Activated CD4-positive, alpha-beta memory T cell treated with anti-CD3 and anti-CD28 coated beads, Interleukin-2, amount 10 ng/mL, durations not matched to agents 7 days and 5 days (primary cell): Measurements from ENCODE around the gene NDST1. TPM values are rescaled to one million over a fixed set of nuclear protein-coding genes. Genes with fewer than 3 reads are reported as not detected.

Experiments used
- CTCF ChIA-PET: fragments of 350-600 bp; sonication (Branson Sonifier 250); formaldehyde crosslinking; loops from one replicate; lab custom pipeline; 2021; ENCODE audit warnings: antibody characterized with exemption, inconsistent platforms; lab: Charles Lee
- POLR2A ChIA-PET: fragments of 350-600 bp; sonication (Branson Sonifier 250); formaldehyde crosslinking; loops from one replicate; lab custom pipeline; 2021; ENCODE audit warnings: antibody characterized with exemption; lab: Charles Lee
- DNase-seq: peaks from one replicate; pipeline ENCODE4 v3.0.0-alpha.2; 2020
- H3K27ac Mint-ChIP-seq: one replicate; pipeline ENCODE4 v1.8.0; 2021; ENCODE audit warnings: mild to moderate bottlenecking, mixed read lengths
- H3K27me3 Mint-ChIP-seq: one replicate; pipeline ENCODE4 v1.8.0; 2021; ENCODE audit warnings: mixed read lengths
- H3K36me3 Mint-ChIP-seq: one replicate; pipeline ENCODE4 v1.8.0; 2021; ENCODE audit warnings: low read depth, mixed read lengths
- H3K4me1 Mint-ChIP-seq: one replicate; pipeline ENCODE4 v1.8.0; 2021; ENCODE audit warnings: mixed read lengths
- H3K4me3 Mint-ChIP-seq: one replicate; pipeline ENCODE4 v1.8.0; 2021; ENCODE audit warnings: mild to moderate bottlenecking, mixed read lengths
- H3K9me3 Mint-ChIP-seq: one replicate; pipeline ENCODE4 v1.8.0; 2021; ENCODE audit warnings: mixed read lengths
- total RNA-seq, 2 experiments: library from RNA; stranded (reverse); gene quantifications; one replicate each; pipeline ENCODE4 v1.2.3, GENCODE V29; 2021

Gene NDST1
- total RNA-seq, 2 experiments from 2014 or later: 0.13 to 0.18 TPM

DNA sequence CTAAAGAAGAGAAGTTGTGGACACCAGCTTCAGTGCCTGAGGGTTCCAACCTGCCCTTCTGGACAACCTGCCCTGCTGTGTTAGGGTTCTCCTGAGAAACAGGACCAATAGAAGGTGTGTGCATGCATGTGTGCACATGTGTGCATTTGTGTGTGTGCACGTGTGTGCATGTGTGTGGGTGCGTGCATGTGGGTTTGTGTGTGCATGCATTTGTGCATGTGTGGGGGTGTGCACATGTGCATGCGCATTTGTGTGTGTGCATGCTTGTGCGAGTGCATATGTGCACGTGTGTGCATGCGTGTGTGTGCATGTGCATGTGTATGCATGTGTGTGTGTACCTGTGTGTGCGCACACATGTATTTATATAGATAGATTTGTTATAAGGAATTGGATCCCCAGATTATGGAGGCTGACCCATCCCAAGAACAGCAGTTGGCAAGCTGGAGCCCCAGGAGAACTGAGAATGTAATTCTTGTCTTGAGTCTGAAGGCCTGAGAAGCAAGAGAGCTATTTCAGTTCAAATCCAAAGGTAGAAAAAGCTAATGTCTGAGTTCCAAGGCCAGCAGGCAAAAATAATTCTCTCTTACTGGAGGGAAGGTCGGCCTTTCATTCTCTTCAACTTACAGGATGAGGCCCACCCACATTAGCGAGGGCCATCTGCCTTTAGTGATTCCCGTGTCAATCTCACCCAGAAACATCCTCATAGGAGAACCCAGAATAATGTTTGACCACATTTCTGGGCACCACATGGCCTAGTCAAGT is 69.6 kb downstream of the NDST1 start:
- ChIA-PET CTCF (interaction anchor here (1.1 kb wide), 1 partner anchor 21 kb away, joined by 4 read pairs; no protein-coding TSS in a partner anchor), POLR2A (no interaction called here)
- no peaks in the 10 kb centered on the region for H3K36me3 Mint-ChIP-seq
- no peaks in the 10 kb centered on the region for H3K4me1 Mint-ChIP-seq
- H3K9me3 Mint-ChIP-seq: no peaks in the 10 kb centered on the region
- no peak overlapping the region for H3K27ac Mint-ChIP-seq
- peaks cover 11% of the 10 kb centered on the region for H3K27me3 Mint-ChIP-seq
- no peak overlapping the region for H3K4me3 Mint-ChIP-seq
- no peak for DNase-seq

DNA sequence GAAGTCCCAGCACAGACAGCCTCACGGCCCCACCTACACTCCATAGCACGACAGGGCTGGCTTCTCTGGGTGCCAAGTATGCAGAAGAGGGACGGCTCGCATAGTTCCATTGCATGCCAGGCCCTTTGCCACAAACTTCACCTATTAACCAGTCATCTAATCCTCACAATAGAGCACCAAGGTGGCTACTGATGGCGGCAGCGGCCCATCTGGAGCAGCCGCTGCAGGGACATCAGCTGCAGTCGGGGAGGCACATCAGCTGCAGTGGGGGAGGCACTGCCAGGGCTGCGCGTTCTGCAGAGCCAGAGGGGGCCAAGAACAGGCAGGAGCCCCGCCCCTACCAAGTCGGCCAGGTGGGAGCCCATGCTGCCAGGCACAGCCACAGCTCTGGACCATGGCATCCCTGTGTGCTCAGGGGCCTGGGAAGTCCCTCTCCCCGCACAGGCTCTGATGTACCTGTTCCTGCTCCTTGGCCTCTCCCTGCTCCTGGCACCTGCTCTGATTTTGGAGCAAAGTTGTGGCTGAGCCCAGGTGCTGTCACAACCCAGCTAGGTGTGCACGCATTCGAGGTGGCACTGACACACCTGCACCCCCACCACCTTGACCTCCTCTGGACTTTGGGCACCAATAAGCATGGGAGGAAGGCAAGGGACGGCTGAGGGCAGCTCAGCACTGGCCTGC is 71.0 kb downstream of the NDST1 start:
- H3K27ac Mint-ChIP-seq: no peak overlapping the region
- CTCF ChIA-PET: interaction anchor here (1.1 kb wide), 1 partner anchor 22 kb away, joined by 4 read pairs; no protein-coding TSS in a partner anchor
- H3K4me3 Mint-ChIP-seq: no peak overlapping the region
- no peaks in the 10 kb centered on the region for H3K9me3 Mint-ChIP-seq
- DNase-seq: no peak
- peaks cover 11% of the 10 kb centered on the region for H3K27me3 Mint-ChIP-seq
- no peaks in the 10 kb centered on the region for H3K4me1 Mint-ChIP-seq
- no peaks in the 10 kb centered on the region for H3K36me3 Mint-ChIP-seq
- POLR2A ChIA-PET: no interaction called here

DNA sequence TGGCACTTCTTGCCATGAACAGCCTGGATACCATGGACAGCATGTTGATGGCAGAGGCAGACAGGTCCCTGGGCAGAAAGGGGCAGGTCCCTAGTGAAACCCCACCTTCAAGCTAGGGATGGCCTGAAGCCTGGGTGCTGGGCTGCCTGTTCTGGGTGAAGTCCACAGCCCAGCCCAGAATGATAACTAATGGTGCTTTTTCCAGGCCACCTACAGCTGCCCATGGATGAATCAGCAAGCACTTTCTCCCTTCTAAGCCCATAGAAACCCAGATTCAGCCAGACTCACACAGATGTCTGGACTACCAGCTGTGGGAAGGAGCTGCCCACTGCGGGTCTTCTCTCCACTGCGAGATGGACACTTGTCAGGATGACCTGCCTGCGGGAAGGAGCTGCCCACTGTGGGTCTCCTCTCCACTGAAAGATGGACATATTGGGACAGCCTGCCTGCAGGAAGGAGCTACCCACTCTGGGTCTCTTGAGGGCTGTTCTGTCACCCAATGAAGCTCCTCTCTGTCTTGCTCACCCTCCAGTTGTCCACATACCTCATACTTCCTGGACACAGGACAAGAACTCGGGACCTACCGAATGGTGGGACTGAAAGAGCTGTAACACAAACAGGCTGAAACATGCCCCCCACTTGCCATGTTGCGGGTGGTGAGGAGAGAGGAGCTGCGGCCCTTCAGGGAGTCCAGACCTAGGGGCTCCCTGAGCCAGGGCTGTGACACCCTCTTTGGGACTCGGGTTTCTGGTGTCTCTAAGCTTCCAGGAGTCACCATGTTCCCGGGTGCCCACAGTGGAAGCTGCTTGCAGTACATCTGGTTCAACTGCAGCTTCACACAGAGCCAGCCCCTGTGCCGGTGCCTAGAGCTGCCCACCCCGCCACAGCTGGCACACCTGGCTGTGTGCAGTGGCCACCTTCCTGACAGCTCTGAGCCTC is 71.8 kb downstream of the NDST1 start:
- DNase-seq: no peak

DNA sequence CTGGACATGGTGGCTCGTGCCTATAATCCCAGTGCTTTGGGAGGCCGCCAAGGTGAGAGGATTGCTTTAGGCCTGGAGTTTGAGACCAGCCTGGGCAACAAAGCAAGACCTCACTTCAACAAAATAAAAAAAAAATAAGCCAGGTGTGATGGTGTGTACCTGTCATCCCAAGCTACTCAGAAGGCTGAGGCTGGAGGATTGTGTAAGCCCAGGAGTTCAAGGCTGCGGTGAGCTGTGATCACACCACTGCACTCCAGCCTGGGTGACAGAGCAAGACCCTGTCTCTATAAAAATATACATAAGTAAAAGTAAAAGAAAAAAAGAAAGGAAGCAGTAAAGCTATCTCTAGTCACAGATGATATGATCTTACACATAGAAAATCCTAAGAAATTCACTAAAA is 73.0 kb downstream of the NDST1 start:
- H3K4me3 Mint-ChIP-seq: no peak overlapping the region
- H3K27ac Mint-ChIP-seq: no peak overlapping the region
- peaks cover 11% of the 10 kb centered on the region for H3K27me3 Mint-ChIP-seq
- H3K36me3 Mint-ChIP-seq: no peaks in the 10 kb centered on the region
- no peak for DNase-seq
- CTCF ChIA-PET: no interaction called here
- no peaks in the 10 kb centered on the region for H3K9me3 Mint-ChIP-seq
- no peaks in the 10 kb centered on the region for H3K4me1 Mint-ChIP-seq
- POLR2A ChIA-PET: no interaction called here

More for the DNA sequence above, 71.8 kb downstream of the NDST1 start:
- ChIA-PET CTCF (no interaction called here), POLR2A (no interaction called here)
- Mint-ChIP-seq H3K9me3 (no peaks in the 10 kb centered on the region), H3K27ac (no peak overlapping the region), H3K4me3 (no peak overlapping the region), H3K27me3 (peaks cover 11% of the 10 kb centered on the region), H3K4me1 (no peaks in the 10 kb centered on the region), H3K36me3 (no peaks in the 10 kb centered on the region)

DNA sequence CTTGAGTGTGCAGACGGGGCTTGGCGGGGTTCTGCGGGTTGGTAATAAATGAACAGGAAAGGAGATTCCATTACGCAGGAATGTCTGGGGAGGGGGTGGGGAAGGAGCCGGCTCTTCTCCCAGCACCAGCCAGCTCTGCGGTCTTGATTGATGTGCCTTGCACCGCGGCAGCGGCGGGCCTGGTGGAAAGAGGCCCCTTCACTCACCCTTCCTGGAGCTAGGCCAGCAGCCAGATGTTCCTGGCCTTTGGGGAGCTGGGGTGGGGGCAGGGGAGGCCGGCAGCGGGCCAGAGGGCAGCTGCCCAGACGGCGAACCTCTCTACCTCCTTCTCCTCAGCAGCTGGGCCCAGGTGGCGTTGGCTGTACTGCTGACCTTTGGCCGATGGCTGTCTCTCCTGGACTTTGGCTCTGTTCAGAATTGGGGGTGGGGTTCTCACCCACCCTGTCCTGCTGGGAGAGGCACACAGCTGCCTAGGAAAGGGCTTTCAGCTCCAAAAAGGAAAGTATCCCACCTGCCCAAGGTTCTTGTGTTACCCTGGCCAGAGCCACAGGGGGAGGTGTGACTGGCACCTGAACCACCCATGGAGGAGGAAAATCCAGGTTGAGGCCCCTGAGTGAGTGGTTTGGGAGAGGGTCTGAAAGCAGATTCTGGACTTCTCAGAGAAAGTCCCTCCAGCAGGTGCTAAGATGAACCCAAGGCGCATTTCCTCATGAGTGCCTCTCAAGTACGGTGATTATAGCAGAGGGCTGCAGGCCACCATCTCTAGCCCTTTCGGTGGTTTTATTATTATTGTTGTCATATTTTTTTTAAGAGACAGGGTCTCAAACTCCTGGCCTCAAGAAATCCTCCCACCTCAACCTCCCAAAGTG is 74.5 kb downstream of the NDST1 start:
- ChIA-PET POLR2A (interaction anchor here (0.8 kb wide), 1 partner anchor 316 kb away, joined by 3 read pairs; no protein-coding TSS in a partner anchor), CTCF (interaction anchor here (1.0 kb wide), 1 partner anchor 22 kb away, joined by 3 read pairs; no protein-coding TSS in a partner anchor)
- Mint-ChIP-seq H3K36me3 (no peaks in the 10 kb centered on the region), H3K4me1 (no peaks in the 10 kb centered on the region), H3K4me3 (no peak overlapping the region), H3K27me3 (peaks cover 11% of the 10 kb centered on the region), H3K9me3 (no peaks in the 10 kb centered on the region), H3K27ac (no peak overlapping the region)
- DNase-seq: no peak

- Mint-ChIP-seq H3K27ac (no peak overlapping the region), H3K9me3 (no peaks in the 10 kb centered on the region), H3K36me3 (no peaks in the 10 kb centered on the region), H3K27me3 (peaks cover 11% of the 10 kb centered on the region), H3K4me3 (no peak overlapping the region), H3K4me1 (no peaks in the 10 kb centered on the region)
- no peak for DNase-seq
- POLR2A ChIA-PET: no interaction called here
- CTCF ChIA-PET: interaction anchor here (0.7 to 1.0 kb wide), 2 partner anchors 23 to 40 kb away, joined by 3 to 5 read pairs; no protein-coding TSS in a partner anchor
Observed at GRCh38 chr5:150583541-150584225, 75.8 kb downstream of the NDST1 start.

- ChIA-PET CTCF (no interaction called here), POLR2A (no interaction called here)
- Mint-ChIP-seq H3K9me3 (no peaks in the 10 kb centered on the region), H3K27ac (no peak overlapping the region), H3K4me1 (no peaks in the 10 kb centered on the region), H3K36me3 (no peaks in the 10 kb centered on the region), H3K4me3 (no peak overlapping the region), H3K27me3 (peaks cover 11% of the 10 kb centered on the region)
- DNase-seq: no peak
Observed at GRCh38 chr5:150584556-150585335, 76.8 kb downstream of the NDST1 start.

DNA sequence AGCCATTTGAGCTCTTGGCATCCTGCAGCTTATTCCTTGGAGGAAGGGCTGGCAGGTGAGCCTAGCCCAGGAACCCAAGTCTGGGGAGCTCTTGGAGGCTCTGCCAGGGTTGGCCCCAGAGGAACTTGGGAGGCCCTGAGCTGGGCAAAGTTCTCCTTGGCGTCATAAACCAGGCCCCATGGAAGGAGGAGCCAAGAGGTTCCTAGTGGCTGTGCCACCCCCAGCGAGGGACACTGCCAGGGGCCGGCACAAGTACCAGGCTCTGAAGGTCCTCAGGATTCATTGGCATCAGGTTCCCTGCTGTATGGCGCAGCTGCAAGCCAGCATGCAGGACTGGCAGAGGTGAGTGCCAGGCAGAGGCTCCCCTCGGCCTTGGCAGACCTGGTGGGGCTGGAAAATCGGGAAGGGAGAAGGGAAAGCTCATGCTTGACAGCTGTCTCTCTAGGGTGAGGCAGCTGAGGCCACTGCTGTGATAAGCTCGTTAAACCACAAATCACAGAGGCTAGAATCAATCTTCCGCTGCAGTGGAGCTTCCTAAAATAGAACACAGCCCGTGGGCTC is 77.9 kb downstream of the NDST1 start:
- H3K27ac Mint-ChIP-seq: no peak overlapping the region
- H3K36me3 Mint-ChIP-seq: no peaks in the 10 kb centered on the region
- no peaks in the 10 kb centered on the region for H3K4me1 Mint-ChIP-seq
- DNase-seq: no peak
- POLR2A ChIA-PET: no interaction called here
- H3K4me3 Mint-ChIP-seq: no peak overlapping the region
- CTCF ChIA-PET: no interaction called here
- H3K27me3 Mint-ChIP-seq: peaks cover 7% of the 10 kb centered on the region
- H3K9me3 Mint-ChIP-seq: no peaks in the 10 kb centered on the region

DNA sequence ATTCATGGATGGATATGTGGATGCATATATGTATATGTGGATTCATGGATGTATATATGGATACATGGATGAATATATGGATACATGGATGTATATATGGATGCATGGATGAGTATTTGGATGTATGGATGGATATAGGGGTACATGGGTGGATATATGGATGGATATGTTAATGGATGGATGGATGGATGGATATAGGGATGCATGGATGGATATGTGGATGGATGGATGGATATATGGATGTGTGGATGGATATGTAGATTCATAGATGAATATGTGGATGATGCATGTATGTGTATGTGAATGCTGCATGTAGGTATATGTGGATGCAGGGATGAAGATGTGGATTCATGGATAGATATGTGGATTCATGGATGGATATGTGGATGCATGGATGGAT is 79.1 kb downstream of the NDST1 start:
- no peaks in the 10 kb centered on the region for H3K9me3 Mint-ChIP-seq
- H3K27ac Mint-ChIP-seq: no peak overlapping the region
- no peak for DNase-seq
- POLR2A ChIA-PET: no interaction called here
- H3K4me1 Mint-ChIP-seq: no peaks in the 10 kb centered on the region
- no peaks in the 10 kb centered on the region for H3K36me3 Mint-ChIP-seq
- no peak overlapping the region for H3K4me3 Mint-ChIP-seq
- CTCF ChIA-PET: no interaction called here
- peaks cover under 1% of the 10 kb centered on the region for H3K27me3 Mint-ChIP-seq

GRCh38 chr5:150587856-150588595 is 80.1 kb downstream of the NDST1 start:
- Mint-ChIP-seq H3K4me3 (no peak overlapping the region), H3K4me1 (no peaks in the 10 kb centered on the region), H3K9me3 (no peaks in the 10 kb centered on the region), H3K27me3 (no peaks in the 10 kb centered on the region), H3K36me3 (no peaks in the 10 kb centered on the region), H3K27ac (no peak overlapping the region)
- POLR2A ChIA-PET: no interaction called here
- CTCF ChIA-PET: no interaction called here
- no peak for DNase-seq

DNA sequence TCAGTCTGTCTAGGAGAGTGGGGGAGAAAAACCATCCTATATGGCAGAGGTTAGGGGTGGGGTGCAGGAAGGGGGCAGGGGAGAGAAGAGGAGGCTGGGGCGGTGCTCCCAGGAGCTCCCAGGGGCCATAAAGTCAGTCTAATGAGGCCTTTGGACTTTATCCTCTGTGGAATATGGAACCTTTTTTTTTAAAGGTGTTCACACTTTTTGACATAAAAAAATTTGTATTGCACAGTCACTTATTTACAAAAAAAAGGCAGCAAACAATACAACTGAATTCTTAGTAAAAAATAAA is 80.6 kb downstream of the NDST1 start:
- no peaks in the 10 kb centered on the region for H3K9me3 Mint-ChIP-seq
- no peaks in the 10 kb centered on the region for H3K36me3 Mint-ChIP-seq
- H3K27me3 Mint-ChIP-seq: no peaks in the 10 kb centered on the region
- ChIA-PET CTCF (no interaction called here), POLR2A (no interaction called here)
- no peak overlapping the region for H3K27ac Mint-ChIP-seq
- no peak for DNase-seq
- no peaks in the 10 kb centered on the region for H3K4me1 Mint-ChIP-seq
- no peak overlapping the region for H3K4me3 Mint-ChIP-seq
